IPS-18c (cell line): ENCODE data around the gene STEAP4.

ENCODE experiments used
- H3K4me3 ChIP-seq: 2 replicates; pipeline ENCODE4 v1.7.0; 2013; ENCODE audit warnings: low read depth, mild to moderate bottlenecking, low read length, moderate library complexity; ENCODE audit not compliant: insufficient read depth
- H3K9me3 ChIP-seq: one replicate; pipeline ENCODE4 v1.6.1; 2013; ENCODE audit warnings: mild to moderate bottlenecking, low read length, moderate library complexity; ENCODE audit not compliant: control insufficient read depth, insufficient read depth

The STEAP4 gene

GRCh38 chr7:88254721-88255424 is 51.8 kb downstream of the STEAP4 start:
- Histone ChIP-seq H3K4me3 (no peak overlapping the region), H3K9me3 (peaks cover 3% of the 10 kb centered on the region)

GRCh38 chr7:88253640-88254039 is 53.1 kb downstream of the STEAP4 start:
- H3K4me3 ChIP-seq, result no peak overlapping the region
- H3K9me3 ChIP-seq, result peaks cover 3% of the 10 kb centered on the region

- Histone ChIP-seq H3K9me3 (no peaks in the 10 kb centered on the region), H3K4me3 (no peak overlapping the region)
Observed at GRCh38 chr7:88244258-88244657, 62.4 kb downstream of the STEAP4 start.

- Histone ChIP-seq H3K4me3 (no peak overlapping the region), H3K9me3 (no peaks in the 10 kb centered on the region)
Observed at GRCh38 chr7:88243345-88243909, 63.3 kb downstream of the STEAP4 start.

GRCh38 chr7:88239852-88240251 is 66.8 kb downstream of the STEAP4 start:
- Histone ChIP-seq H3K4me3 (no peak overlapping the region), H3K9me3 (no peaks in the 10 kb centered on the region)

GRCh38 chr7:88233828-88234227 is 72.9 kb downstream of the STEAP4 start:
- Histone ChIP-seq H3K9me3 (no peaks in the 10 kb centered on the region), H3K4me3 (no peak overlapping the region)

GRCh38 chr7:88230646-88231045 is 76.0 kb downstream of the STEAP4 start:
- Histone ChIP-seq H3K9me3 (no peaks in the 10 kb centered on the region), H3K4me3 (no peak overlapping the region)

GRCh38 chr7:88229302-88229995 is 77.2 kb downstream of the STEAP4 start:
- no peaks in the 10 kb centered on the region for H3K9me3 ChIP-seq

GRCh38 chr7:88226886-88227516 is 79.7 kb downstream of the STEAP4 start:
- Histone ChIP-seq H3K9me3 (no peaks in the 10 kb centered on the region), H3K4me3 (no peak overlapping the region)

More at GRCh38 chr7:88229302-88229995, 77.2 kb downstream of the STEAP4 start:
- no peak overlapping the region for H3K4me3 ChIP-seq

- no peak overlapping the region for H3K4me3 ChIP-seq
- H3K9me3 ChIP-seq, result no peaks in the 10 kb centered on the region
Observed at GRCh38 chr7:88226201-88226600, 80.5 kb downstream of the STEAP4 start.

GRCh38 chr7:88224601-88225275 is 82.0 kb downstream of the STEAP4 start:
- H3K4me3 ChIP-seq, result no peak overlapping the region
- H3K9me3 ChIP-seq, result no peaks in the 10 kb centered on the region

GRCh38 chr7:88223265-88223664 is 83.4 kb downstream of the STEAP4 start:
- H3K9me3 ChIP-seq, result no peaks in the 10 kb centered on the region
- no peak overlapping the region for H3K4me3 ChIP-seq
